ENCODE data around the gene SV2C. TPM values are rescaled to one million over a fixed set of nuclear protein-coding genes. Genes with fewer than 3 reads are reported as not detected.

SV2C gene
- total and polyA plus RNA-seq, 3 donors from 2014 or later: 0.24 to 0.87 (median 0.56) TPM

GRCh38 chr5:76269259-76269931, 186.2 kb downstream of the SV2C start:
- Histone ChIP-seq H3K4me1 (no peaks in the 10 kb centered on the region), H3K36me3 (ENCODE audit: low read depth, missing control alignments) (no peaks in the 10 kb centered on the region)
- 64 to 82% methylated on average over 10 of the region's 10 CpGs for WGBS, 2 donors

DNA sequence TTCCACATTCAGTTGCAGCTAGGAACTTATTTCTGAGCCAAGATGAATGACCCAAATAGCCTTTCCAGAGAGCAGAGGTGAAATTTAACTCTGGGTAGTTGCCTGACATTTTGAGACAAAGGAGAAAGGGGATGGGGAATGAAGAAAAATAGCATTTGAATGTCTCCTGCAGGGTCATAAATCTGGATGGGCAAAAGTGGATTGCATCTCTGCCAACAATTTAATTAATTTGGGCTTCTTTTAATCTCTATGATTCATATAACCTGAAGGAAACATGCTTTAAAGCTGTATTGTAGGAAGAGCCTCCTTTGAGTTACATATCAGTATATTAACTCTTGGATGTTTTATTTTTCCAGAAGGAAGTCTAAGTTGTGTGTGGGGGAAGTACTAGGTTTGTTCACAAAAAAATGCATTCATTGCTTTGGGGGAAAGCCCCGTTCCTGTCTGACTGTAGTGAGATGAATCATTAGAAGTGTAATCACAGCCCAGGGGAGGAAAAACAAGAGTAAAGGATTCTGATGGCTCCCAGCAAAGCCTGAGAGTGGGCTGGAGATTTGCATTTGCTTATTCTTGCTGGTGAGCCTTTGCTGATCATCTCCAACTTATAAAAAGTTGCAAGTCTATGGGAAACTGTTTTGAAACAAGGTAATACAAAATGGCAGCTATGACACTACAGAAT, 186.9 kb downstream of the SV2C start:
- H3K9me3 ChIP-seq: no peaks in the 10 kb centered on the region
- no peak overlapping the region for H3K27ac ChIP-seq
- intact Hi-C loops (cut with DNase I; ENCODE audit: low total_unique reads): no loop called here
- WGBS, 2 donors: 3 to 16% methylated on average over 1 of the region's 1 CpG
- H3K36me3 ChIP-seq (ENCODE audit: low read depth, missing control alignments): no peaks in the 10 kb centered on the region
- no peaks in the 10 kb centered on the region for H3K4me1 ChIP-seq
- no peak for TF ChIP-seq POLR2A (IDR thresholded peaks at IDR 0.05)
- TF ChIP-seq CTCF (IDR thresholded peaks at IDR 0.05): no peak
- no peak overlapping the region for H3K4me3 ChIP-seq
- DNase-seq: no peak
- no peaks in the 10 kb centered on the region for H3K27me3 ChIP-seq

More at GRCh38 chr5:76269259-76269931, 186.2 kb downstream of the SV2C start:
- no peaks in the 10 kb centered on the region for H3K27me3 ChIP-seq
- no peaks in the 10 kb centered on the region for H3K9me3 ChIP-seq
- no peak for TF ChIP-seq POLR2A (IDR thresholded peaks at IDR 0.05)
- no peak for TF ChIP-seq CTCF (IDR thresholded peaks at IDR 0.05)
- no peak overlapping the region for H3K4me3 ChIP-seq
- no peak overlapping the region for H3K27ac ChIP-seq
- intact Hi-C loops (cut with DNase I; ENCODE audit: low total_unique reads): no loop called here
- DNase-seq: no peak

GRCh38 chr5:76271836-76272235, 188.7 kb downstream of the SV2C start:
- Histone ChIP-seq H3K36me3 (ENCODE audit: low read depth, missing control alignments) (no peaks in the 10 kb centered on the region), H3K4me1 (no peaks in the 10 kb centered on the region), H3K9me3 (no peaks in the 10 kb centered on the region), H3K27me3 (no peaks in the 10 kb centered on the region), H3K4me3 (no peak overlapping the region), H3K27ac (no peak overlapping the region)
- intact Hi-C loops (cut with DNase I; ENCODE audit: low total_unique reads): no loop called here
- no peak for DNase-seq
- TF ChIP-seq CTCF (IDR thresholded peaks at IDR 0.05): no peak
- no peak for TF ChIP-seq POLR2A (IDR thresholded peaks at IDR 0.05)

- H3K9me3 ChIP-seq: no peaks in the 10 kb centered on the region
- intact Hi-C loops (cut with DNase I; ENCODE audit: low total_unique reads): no loop called here
- no peaks in the 10 kb centered on the region for H3K27me3 ChIP-seq
- no peak for DNase-seq
- 59 to 60% methylated on average over 8 of the region's 8 CpGs for WGBS, 2 donors
- no peak for TF ChIP-seq POLR2A (IDR thresholded peaks at IDR 0.05)
- no peak for TF ChIP-seq CTCF (IDR thresholded peaks at IDR 0.05)
- H3K4me3 ChIP-seq: no peak overlapping the region
- H3K4me1 ChIP-seq: no peaks in the 10 kb centered on the region
- no peaks in the 10 kb centered on the region for H3K36me3 ChIP-seq (ENCODE audit: low read depth, missing control alignments)
- H3K27ac ChIP-seq: no peak overlapping the region
These were observed 190.2 kb downstream of the SV2C start for GRCh38 chr5:76273206-76273885.

All from testis (tissue), 3 donors.